ENCODE data around the gene EPG5.
"Not testable (repeated sequence)": the region's sequence is repeated elsewhere in the genome, so short reads cannot be mapped to it uniquely, and the experiment has no call there.

The EPG5 gene, protein sequence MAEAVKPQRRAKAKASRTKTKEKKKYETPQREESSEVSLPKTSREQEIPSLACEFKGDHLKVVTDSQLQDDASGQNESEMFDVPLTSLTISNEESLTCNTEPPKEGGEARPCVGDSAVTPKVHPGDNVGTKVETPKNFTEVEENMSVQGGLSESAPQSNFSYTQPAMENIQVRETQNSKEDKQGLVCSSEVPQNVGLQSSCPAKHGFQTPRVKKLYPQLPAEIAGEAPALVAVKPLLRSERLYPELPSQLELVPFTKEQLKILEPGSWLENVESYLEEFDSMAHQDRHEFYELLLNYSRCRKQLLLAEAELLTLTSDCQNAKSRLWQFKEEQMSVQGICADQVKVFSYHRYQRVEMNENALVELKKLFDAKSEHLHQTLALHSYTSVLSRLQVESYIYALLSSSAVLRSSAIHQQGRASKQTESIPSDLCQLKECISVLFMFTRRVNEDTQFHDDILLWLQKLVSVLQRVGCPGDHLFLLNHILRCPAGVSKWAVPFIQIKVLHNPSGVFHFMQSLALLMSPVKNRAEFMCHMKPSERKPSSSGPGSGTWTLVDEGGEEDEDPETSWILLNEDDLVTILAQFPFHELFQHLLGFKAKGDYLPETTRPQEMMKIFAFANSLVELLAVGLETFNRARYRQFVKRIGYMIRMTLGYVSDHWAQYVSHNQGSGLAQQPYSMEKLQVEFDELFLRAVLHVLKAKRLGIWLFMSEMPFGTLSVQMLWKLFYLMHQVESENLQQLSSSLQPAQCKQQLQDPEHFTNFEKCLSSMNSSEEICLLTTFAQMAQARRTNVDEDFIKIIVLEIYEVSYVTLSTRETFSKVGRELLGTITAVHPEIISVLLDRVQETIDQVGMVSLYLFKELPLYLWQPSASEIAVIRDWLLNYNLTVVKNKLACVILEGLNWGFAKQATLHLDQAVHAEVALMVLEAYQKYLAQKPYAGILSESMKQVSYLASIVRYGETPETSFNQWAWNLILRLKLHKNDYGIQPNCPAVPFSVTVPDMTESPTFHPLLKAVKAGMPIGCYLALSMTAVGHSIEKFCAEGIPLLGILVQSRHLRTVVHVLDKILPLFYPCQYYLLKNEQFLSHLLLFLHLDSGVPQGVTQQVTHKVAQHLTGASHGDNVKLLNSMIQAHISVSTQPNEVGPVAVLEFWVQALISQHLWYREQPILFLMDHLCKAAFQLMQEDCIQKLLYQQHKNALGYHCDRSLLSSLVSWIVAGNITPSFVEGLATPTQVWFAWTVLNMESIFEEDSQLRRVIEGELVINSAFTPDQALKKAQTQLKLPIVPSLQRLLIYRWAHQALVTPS (N-terminal part only)

DNA sequence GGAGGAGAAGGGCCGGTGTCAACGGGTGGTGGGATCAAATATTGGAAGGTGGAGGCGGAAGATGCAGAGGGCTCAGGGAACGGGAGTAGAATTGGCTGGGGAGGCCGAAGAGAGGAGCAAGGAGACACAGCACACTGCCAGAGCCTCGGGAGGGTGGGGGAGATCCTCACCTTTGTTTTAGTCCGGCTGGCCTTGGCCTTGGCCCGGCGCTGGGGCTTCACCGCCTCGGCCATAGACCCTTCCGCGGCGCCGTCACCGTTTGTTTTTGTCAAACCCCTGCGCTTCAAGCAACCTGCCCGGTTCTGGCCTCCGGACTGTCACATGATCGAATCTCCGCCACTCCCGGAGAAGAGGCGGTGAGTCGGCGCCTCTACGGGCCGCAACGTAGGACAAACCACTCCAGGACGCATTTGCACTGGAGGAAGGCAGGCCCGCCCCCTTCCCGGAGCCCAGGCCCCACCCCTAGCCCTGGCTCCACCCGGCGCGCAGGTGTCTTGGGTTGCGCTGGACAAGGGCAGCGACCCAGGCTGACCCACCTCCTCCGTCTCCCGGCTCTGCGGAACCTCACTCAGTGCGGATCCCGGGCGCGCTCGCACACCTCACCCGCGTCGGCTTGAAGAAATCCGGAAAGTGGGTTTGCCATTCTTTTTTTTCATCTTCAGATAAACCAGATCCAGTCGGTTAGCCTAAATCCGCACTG is at the start of gene EPG5:
TSS of gene EPG5 (minus strand) at position 323 of the 700 bp plus-strand sequence. CDS start at position 233, 90 bp downstream.
- in situ Hi-C loops (cut with MboI; ENCODE audit: low sequenced_read_pairs) = no loop called here

DNA sequence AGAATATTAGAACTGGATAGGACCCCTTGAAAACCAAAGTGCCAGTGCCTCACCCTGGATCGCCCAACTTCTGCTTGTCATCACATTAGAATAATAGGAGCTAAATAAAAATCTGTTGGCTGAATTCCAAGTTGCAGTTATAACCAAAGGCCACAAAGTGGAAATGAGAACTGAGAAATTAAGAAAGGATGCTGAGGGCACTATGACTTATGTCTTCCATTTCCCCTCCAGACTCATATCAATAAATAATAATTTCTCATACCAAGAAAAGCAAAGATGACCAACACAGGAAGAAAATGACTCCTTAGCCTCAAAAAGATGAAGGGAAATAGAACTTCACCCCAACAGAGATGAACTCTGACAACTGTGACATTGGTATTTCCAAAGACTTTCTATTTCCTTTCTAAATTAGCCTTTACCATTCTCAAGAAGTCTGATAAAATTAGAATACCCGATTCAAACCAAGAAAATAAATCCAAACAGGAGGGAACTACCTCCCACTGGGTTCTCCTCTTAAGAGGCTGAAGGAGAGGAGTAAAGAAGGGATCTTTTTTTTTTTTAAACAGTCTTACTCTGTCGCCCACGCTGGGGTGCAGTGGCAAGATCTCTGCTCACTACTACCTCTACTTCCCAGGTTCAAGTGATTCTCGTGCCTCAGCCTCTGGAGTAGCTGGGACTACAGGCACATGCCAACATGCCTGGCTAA is 46.5 kb upstream of the EPG5 start:
- in situ Hi-C loops (cut with MboI; ENCODE audit: low sequenced_read_pairs) = no loop called here

DNA sequence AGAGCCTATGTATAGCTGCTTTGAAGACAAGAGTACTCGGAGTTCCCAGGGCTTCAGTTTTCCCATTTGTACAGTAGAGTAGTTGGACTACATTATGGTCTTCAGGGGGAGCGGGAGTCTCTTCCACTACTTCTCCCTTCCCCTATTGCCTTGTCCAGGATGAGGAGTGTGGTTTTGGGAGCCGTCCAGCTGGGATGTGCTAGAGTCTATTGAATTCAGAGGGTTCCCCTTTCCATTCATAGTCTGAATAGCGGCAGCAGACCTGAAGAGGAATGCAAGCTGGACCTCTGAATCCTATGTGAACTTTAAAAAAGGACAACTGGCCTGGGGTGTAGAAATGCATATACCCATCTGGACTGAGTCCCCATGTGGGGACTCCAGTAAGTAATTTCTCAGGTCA is 43.5 kb upstream of the EPG5 start:
- in situ Hi-C loops (cut with MboI; ENCODE audit: low sequenced_read_pairs) = no loop called here

DNA sequence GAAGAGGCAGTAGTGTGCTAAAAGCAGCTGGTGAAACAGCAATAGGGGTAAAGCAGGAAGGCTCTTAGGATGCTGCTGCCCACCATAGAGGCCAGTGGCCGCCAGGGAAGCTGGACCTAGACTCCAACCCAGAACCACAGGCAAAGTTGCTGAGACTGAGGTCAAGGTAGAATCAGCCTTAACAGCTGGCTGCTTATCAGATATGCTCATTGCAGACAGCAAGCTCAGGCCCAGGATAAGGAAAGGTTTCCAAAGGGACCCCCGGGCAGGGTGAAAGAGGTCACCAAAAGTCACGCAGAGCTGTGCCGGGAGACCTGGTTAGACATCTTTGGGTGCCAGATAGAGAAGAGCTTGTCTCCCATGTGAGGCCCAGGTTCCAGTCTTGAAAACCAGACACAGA is 42.9 kb upstream of the EPG5 start:
- in situ Hi-C loops (cut with MboI; ENCODE audit: low sequenced_read_pairs) = no loop called here

DNA sequence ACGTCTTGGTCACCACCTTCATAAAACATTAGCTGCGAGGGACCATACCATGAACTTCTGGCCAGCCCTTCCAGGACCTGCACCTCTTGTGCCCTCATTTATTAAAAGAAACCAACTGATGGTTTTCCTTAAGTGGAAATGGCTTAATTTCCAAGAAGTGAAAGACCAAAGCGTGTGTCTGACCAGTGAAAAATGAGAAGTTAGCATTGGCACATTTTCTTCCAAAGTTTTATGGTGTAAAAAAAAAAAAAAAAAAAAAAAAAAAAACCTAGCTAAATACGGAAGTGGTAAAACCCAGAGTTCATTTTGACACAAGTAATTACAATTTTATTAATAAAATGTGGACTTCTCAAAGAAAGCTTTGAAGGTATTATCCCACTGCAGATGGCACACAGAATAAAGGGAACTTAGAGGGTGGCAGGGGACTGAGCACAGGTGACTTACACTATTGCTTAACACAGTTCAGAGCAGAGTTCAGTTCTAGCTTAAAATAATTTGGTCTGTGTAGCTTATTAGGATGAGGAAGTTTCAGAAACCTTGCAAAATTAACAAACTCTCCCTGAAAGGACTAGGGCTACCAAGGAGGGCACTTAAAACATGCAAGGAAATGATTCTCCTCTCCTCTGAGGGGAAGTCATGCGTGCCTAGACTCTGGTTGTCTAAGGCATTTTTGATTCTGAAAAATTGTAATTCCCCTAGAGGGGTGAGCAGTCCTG is 42.2 kb upstream of the EPG5 start:
- in situ Hi-C loops (cut with MboI; ENCODE audit: low sequenced_read_pairs) = no loop called here

DNA sequence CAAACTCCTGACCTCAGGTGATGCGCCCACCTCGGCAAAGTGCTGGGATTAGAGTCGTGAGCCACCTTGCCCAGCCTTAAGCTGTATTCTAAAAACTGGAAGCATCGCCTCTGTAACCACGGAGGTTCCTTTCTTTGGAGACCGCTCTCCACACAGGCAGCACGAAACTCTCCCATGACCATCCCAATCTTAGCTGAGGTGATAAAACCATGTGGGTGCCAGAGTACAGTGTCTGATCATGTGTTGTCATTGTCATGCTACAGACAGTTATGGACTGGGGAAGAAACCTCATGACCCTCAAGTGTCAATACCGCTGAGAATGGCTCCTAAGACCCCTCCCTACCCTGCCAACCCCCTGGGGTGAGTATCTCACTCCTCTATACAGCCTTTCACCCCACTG is 41.4 kb upstream of the EPG5 start:
- in situ Hi-C loops (cut with MboI; ENCODE audit: low sequenced_read_pairs) = no loop called here

DNA sequence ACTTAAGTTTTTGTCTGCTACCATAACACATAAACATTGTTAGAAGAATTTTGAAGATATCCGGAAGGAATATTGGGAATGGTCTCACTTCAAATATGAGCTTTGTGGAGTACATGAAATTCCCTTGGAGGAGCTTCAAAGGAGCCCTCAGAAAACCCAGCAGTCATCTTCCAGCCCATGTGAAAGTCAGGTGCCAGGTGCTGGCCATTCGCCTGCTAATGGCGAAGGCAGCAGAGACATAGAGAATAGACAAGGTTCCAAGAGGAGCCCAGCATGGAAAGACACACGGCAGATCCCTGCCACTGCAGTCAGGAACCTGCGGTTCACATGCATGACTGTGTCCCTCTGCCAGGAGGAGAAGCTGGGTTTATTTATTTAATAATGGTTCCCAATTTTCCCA is 40.0 kb upstream of the EPG5 start:
- in situ Hi-C loops (cut with MboI; ENCODE audit: low sequenced_read_pairs) = no loop called here

DNA sequence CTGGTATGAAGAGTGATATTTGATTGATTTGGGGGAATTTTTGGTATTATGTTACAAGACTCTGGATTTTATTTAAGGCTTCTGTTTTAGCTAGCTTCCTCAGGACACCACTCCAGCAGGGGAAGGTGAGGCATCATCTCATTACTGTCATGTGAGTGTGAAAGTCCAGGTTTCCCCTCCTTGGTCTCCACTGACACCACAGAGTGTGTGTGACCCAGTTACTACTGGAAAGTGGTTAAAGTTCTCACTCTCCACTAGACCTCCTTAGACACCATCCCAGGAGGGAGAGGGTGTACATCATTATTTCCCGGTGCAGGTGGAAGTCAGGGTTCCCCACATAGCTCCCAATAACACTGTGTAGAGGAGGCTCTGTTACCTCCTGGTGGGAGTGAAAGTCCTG is 35.8 kb upstream of the EPG5 start:
- in situ Hi-C loops (cut with MboI; ENCODE audit: low sequenced_read_pairs) = no loop called here

DNA sequence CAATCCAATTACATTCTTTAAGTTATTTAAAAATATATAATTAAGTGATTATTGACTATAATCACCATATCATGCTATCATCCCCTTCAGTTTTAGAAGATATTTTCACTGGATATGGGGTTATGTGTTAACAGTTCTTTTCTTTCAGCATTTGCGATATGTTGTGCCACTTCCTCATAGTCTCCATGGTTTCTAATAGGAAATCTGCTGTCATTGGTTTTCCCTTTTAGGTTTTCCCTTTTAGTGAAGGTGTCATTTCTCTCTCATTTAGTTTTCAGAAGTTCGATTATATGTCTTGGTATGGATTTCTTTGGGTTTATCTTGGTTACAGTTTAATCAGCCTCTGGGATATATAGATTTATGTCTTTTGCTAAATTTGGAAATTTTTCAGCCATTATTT is 34.8 kb upstream of the EPG5 start:
- in situ Hi-C loops (cut with MboI; ENCODE audit: low sequenced_read_pairs) = no loop called here

DNA sequence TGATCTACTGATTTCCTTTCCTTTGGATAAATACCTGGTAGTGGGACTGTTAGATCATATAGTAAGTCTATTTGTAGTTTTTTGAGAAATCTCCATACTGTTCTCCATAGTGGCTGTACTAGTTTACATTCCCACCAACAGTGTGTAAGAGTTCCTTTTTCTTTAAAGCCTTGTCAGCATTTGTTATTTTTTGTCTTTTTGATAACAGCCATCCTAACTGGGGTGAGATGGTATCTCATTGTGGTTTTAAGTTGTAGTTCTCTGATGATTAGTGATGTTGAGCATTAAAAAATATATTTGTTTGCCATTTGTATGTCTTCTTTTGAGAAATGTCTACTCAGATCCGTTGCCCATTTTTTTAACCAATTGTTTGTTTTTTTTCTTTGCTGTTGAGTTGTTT is 33.9 kb upstream of the EPG5 start:
- in situ Hi-C loops (cut with MboI; ENCODE audit: low sequenced_read_pairs) = no loop called here

DNA sequence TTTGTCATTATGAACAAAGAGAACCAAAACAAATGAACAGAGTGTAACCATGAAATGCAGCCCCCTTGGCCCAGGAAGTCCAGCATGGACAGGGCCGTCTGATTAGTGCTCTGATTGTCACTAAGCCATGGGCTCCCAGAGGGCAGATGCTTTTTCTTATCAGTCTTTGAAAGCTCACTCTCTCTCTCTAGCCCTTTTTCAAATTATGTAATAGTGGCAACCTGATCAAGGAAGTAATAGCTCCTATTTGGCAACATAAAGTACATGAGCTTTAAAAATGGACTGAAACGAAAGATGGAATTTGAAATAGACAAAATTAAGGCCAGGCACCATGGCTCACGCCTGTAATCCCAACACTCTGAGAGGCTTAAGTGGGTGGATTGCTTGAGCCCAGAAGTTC is 32.4 kb upstream of the EPG5 start:
- in situ Hi-C loops (cut with MboI; ENCODE audit: low sequenced_read_pairs) = no loop called here

DNA sequence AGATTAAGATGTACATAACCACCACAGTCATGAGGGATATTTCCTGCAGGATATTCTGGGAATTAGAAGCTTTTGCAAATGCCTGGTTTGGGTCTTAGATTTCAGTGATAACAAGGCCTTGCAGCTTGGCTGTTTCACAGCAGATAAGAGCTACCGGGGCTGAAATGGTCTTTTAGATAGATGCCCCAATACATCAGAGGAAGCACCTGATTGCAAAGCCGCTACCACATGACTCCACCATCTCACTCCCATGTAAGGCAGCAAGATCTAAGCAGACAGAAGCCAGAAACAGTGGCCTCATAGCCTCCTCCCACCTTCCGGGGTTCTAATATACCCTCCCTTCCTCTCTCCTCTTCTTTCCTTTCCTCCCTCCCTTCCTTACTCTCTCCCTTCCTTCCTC is 31.1 kb upstream of the EPG5 start:
- in situ Hi-C loops (cut with MboI; ENCODE audit: low sequenced_read_pairs) = no loop called here

DNA sequence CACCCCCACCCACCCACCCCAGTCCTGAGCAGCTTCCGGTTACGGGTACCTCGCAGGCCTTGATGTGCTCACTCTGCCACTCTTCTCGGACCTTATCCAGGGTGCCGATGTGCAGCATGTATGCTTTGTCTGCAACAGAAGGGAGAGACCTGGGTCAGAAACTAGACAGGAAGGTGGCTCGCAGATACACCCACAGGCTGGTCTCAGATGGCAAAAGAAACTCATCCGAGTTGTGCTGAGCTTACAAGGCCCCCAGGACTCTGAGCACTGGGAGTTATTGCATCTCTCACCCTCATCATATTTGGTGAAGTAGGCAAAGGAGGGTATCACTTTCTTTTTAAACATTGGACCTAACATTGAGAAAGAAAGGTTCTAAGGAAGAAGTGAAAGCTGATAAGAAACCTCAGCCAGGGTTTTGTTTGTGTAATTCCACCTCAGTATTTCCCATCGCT is 30.6 kb upstream of the EPG5 start:
- in situ Hi-C loops (cut with MboI; ENCODE audit: low sequenced_read_pairs) = no loop called here

DNA sequence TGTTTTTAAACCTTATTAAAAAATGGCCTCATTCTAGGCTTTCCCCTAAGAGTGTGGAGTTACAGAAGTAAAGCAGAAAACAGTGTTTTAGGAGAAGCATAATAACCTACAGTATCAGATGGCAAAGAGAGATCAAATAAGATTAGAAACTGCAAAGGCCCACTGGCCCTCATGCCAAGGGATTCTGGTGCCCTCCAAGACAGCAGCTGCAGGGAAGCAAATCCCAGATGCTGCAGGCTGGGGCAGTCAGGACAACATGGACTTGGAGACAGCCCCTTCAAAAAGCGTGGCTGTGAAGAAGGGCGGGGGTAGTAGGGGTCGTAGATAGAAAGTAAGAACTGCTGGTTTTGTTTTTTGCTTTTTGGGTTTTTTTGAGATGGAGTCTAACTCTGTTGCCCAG is 28.3 kb upstream of the EPG5 start:
- in situ Hi-C loops (cut with MboI; ENCODE audit: low sequenced_read_pairs) = no loop called here

DNA sequence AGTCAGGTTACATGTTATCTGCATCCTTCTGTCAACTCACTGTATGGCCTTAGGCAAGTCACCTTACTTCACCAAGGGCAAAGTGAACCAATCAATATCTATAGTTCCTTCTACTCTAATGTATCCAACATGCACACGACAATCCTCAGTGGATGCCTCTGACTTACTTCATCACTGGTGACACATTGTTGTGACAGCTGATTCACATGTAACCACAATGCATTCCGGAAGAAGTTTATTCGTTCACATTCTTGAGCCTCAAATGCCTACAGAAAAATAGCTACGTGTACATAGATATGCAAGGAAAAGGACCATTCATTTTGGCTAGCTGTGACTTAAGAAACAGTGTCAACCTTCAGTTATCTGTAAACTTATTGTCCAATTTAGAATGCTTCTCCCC is 26.3 kb upstream of the EPG5 start:
- in situ Hi-C loops (cut with MboI; ENCODE audit: low sequenced_read_pairs) = no loop called here

DNA sequence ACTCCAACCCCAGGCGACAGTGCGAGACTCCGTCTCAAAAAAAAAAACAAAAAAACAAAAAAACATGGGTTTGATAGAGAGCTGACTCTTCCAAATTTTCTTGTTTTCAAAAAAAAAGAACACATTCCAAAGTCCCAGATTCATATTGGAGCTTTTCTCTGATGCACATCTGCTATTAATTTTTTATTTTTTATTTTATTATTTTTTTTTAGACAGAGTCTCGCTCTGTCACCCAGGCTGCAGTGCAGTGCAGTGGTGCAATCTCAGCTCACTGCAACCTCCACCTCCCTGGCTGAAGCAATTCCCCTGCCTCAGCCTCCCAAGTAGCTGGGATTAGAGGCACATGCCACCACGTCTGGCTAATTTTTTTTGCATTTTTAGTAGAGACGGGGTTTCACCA is 25.4 kb upstream of the EPG5 start:
- in situ Hi-C loops (cut with MboI; ENCODE audit: low sequenced_read_pairs) = not testable (repeated sequence)

DNA sequence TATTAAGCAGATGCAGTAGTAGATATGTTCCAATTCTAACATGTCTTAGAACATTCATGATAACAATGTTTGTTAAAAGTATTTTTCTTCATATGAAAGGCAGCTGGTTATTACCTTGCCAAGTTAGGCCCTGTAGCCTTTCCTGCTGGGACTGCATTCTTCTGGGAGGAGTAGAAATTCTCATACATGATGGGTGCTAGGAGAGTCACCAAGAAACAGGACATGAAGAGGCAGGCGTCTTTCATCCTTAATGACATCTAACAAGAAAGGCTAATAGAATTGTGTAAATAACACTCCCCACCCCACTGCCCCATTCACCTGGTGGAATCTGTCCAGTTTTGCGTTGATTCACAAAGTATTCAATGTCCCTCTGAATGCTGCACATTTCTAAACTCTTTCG is 24.7 kb upstream of the EPG5 start:
- in situ Hi-C loops (cut with MboI; ENCODE audit: low sequenced_read_pairs) = no loop called here

DNA sequence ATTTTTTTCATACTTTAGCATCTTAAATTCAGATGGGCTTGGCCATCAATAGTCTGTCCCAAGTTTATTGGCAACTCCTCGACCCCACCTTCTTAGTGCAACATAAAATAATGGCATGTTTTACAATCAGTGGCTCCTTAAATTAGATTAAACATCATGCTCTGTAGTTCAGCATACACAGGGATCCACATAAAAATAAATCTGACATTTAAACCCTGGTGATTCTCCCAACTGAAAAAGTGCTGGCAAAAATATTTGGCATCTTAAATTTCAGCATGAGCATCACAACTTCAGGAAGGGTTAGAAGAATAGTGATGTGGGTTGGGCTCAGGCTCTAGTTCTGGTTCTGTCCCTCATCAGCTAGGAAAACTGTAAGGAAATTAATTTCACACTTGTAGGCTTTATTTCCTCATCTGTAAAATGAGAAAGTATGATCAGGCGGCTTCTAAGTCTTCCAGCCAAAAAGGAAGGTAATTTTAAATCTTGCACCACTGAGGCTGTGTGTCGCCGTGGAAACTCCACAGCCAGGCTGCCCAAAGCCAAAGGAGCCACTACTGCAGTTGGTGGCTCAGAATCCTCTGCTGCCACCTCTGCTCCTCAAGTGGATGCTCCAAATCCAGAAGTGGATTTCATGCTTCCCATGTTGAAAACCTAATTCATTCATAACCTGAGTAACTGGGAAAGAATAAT is 17.6 kb upstream of the EPG5 start:
- in situ Hi-C loops (cut with MboI; ENCODE audit: low sequenced_read_pairs) = no loop called here

DNA sequence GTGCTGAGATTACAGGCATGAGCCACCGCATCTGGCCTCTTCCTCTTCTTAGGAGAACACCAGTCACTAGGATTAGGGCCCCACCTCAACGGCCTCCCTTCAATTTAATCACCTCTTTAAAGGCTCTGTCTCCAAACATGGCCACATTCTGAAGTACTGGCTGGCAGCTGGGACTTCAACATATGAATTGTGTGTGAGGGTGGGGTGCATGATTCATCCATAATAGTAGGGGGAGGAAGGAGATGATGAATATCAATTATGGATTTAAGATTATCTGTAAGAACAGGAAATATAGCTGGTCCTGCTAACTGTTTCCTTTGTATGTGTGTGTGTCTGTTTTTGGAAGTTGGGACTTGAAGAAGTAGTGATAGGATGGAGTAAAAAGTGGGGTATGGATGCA is 14.7 kb upstream of the EPG5 start:
- in situ Hi-C loops (cut with MboI; ENCODE audit: low sequenced_read_pairs) = no loop called here

All from hTERT RPE-1 (cell line).